Stimulated activated CD4-positive, alpha-beta T cell treated with anti-CD3 and anti-CD28 coated beads, Interleukin-4, amount 100 ng/mL, for 48 hours (primary cell): Measurements from ENCODE around the gene TNC.
"Not testable (repeated sequence)": the region's sequence is repeated elsewhere in the genome, so short reads cannot be mapped to it uniquely, and the experiment has no call there.

Experiments
- DNase-seq, 2 donors: peaks; one replicate each; pipeline ENCODE4 v3.0.0-alpha.2; 2020; ENCODE audit warnings: low read depth in 2 of 2

The TNC gene

GRCh38 chr9:115135821-115136778 is 18.1 kb upstream of the TNC start:
- no peak for DNase-seq

GRCh38 chr9:115134941-115135340 is 17.0 kb upstream of the TNC start:
- DNase-seq = no peak

DNA sequence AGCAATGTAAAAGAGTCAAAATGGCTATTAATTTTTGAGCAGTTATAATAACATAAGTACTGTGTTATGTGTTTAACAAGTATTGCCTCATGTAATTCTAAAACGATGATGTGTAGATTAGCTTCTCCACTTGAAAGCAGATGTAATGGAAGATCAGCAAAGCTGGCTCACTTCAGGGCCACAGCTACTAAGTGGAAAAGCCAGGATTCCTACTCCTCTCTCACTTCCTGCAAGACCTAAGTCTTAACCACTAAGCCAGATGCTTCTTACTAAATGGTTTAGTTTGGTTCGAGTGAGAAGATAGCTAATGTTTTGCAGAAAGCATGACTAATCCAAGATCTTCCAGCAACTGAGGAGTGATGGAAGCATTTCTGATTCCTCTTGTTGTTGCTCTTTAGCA is 15.7 kb upstream of the TNC start:
- no peak for DNase-seq

GRCh38 chr9:115132648-115133047 is 14.7 kb upstream of the TNC start:
- no peak for DNase-seq

GRCh38 chr9:115130176-115130575 is 12.2 kb upstream of the TNC start:
- no peak for DNase-seq

GRCh38 chr9:115128726-115129125 is 10.8 kb upstream of the TNC start:
- DNase-seq = not testable (repeated sequence)

DNA sequence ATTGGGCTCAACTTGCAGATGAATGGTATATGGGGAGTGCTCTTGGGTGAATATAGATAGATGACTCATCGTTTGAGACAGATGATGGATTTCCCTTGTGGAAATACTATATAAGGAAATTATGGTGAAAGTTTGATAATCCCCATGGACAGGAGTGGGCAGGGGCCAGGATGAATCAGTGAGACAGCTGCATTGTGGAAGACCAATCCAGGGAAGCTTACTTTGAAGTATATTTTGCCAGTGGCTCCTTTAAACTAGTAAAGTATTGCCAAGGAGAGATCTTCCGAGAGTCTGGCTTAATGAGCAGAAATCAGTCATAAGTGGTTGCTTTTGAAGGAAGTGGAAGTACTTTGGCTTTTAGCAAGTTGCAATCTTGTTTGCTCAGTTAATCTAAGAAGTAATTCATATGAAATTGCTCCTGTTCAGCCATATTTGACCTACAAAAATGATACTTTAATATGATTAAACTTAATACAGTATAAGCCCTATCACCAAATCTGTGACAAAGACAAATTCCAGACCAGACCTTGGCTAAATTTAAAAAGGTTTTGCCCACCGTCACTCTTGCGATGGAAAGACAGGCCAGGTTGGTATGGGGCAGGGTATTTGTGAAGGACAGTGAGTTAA is 9.3 kb upstream of the TNC start:
- no peak for DNase-seq

GRCh38 chr9:115126404-115126803 is 8.4 kb upstream of the TNC start:
- no peak for DNase-seq

- no peak for DNase-seq
These were observed 5.0 kb upstream of the TNC start for GRCh38 chr9:115122937-115123336.

- DNase-seq = no peak
These were observed 3.2 kb upstream of the TNC start for GRCh38 chr9:115121181-115121580.

- no peak for DNase-seq
These were observed 892 bp upstream of the TNC start for GRCh38 chr9:115118879-115119218.

DNA sequence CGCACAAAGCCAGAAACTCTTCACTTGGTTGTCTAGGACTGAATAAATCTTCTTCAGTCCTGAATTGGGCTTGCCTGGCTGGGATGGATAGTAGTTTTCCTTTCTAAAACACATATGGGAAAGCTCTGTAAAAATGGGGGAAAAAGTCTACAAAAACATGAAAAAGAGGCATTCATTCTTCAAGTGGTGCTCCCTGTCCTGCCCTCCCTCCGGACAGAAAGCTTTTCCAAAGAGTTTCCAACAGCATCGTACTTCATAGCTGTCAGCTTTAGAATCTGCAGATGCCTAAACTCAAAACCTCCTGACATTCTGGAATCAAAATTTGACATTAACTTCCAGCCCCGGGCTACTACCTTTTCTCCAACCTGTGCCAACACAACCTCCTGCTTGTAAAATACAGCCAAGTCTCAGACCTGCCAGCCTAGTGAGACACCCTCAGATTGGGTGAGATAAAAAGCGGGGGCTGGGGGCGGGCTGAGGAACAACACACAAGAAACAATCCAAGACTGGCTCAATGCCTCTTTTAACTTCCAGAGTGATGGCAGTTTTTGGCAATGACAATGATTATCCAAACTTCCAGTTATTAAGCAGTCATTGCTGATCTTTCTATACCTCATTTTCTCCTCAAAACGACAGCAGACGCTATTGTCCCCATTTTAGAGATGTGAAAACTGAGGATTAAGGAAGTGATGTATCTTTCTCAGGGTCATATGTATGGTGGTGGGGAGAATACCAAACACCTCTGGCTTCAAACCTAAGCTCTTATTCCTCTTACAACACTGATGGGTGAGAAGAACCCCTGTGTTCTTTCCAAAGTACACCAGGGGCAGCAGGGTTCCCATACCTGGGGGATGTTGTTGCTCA is 1.3 kb downstream of the TNC start:
- no peak for DNase-seq

- DNase-seq = no peak
These were observed 2.0 kb downstream of the TNC start for GRCh38 chr9:115115924-115116323.

DNA sequence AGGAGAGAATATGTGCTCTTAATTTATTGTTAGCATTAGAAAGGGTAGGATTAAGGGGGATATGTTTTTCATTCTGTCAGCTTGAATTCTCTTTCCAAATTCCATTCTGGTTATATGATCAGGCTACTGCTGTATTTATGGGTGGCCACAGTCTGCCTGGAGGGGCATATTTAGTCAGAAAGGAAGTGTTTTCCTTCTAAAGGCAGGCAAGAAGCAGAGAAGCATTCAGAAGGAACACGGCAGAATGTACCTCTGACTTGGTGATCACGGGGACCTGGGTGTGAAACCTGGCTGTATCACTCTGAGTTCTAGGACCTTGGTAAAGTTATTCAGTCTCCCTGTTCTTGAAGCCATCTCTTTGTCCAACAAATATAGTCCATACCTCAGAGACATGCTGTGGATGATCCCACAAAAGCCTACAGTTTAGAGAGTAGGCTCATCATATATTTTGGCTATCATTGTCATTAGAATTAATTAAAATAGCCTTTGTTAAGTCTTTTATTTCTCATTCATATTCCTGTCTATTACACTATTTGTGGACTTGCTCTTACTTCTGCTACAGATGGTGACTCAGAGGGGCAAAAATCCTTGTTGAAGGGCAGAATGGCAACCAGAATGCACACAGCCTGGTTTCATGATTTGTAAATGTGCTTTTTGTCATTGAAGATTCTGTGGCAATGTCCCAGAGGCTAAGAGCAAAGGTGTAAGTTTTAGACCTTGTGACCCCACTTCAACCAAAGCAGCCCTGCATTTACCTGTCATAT is 2.7 kb downstream of the TNC start:
- DNase-seq = no peak

DNA sequence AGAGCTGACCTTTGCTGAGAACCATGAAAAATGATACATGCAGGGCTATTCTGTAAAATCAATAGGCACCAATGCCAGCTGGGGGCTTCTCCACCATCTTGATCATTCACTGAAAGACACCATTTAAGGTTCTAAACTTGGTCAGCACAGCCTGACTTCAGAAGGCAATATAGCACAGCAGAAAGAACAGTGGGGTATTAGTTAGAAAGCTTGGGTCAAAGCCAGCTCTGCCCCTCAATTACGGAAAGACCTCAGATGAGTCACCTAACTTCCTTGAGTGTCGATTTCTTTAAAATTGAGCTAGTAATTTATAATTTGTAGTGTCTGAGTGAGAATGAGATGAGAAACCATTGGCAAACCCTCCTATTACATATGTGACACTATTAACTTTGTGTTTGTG is 3.4 kb downstream of the TNC start:
- DNase-seq = no peak

DNA sequence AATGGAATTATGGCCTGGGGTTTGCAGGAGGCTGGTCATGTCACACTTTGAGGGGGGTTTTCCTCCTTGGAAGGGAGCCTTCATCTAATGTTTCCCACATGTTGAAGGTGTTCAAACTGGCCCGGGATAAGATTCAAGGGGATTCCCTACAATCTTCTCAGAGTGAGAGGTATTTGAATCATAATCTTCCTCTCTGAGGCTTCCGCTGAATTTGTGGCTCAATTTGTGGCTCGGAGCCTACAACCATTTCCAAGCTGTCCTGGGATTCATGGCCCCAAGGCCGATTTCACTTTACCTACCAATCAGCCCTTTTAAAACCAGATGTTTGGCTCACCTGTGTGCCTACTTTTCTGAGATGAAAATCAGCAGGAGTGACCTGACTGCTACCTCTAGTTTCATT is 3.9 kb downstream of the TNC start:
- DNase-seq = no peak

- DNase-seq = no peak
These were observed 6.1 kb downstream of the TNC start for GRCh38 chr9:115111874-115112273.

GRCh38 chr9:115109486-115109885 is 8.5 kb downstream of the TNC start:
- DNase-seq = no peak

DNA sequence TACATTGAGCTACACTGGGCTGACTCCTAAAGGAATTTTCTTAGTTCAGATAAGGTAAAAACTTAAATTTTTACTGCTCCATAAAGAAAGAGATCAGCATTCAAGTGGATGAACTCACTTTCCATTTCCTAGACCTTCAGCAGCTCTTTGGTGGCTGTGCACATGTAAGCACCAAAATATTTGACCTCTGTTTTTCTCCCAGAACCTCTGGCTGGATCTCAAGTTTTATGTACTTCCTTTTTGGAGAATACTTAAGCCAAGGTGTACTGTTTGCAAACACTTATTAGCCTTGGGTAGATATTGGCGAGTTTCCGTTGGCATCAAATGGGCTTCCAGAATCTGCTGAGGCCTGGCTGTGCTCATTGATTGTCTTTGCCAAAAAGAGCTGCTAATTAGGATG is 10.3 kb downstream of the TNC start:
- DNase-seq = no peak

DNA sequence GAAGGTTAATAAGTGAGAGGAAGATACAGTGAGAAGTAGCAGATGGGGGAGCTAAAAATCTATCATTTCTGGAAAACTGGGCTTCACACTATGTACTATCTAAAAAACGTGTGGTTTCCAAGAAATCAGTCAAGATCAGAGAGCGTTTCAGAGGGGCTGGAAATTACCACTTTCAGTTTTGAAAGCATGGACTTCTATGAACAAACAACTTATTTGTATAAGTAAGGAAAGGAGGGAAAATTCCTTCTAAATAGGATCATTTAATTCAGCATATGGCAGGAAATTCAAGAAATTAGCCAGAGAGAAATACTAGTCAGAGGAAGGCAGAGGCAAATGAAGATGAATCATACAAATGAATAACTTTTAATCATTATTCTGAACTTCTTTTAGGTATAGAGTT is 11.3 kb downstream of the TNC start:
- no peak for DNase-seq

DNA sequence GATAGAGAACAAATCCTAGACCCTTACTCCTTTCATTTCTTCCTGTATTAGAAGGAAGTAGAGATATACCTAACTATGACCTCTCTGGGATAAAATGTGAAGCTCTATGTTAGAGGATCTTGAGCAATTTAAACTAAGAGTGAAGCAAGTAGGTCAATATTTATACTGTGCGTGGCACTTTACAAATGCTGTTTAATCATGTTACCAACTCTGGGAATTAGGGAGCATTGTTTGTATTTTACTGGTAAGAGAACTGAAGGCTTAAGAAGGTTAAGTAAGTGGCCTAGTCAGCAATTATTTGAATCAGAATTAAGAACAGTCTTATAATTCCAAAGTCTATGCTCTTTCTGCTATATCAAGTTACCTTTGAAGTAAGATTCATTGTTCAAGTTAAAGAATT is 12.0 kb downstream of the TNC start:
- DNase-seq = no peak

DNA sequence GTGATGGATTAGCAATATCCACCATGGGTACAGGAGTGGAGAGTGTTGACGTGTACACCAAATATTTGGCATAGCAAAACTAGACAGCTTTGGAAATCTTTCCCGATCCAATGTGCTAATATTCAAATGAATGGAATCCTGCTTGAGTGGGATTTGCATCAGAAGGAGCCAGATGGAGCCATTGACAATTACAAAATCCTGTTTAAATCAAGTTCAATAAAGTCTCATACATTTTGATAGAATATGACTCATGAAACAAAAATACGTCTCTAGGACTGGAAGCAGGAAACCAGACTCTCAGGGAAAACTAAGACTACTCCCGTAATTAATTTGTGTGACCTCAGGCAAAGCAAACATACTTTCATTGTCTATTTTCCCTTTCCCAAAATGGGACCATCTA is 13.0 kb downstream of the TNC start:
- no peak for DNase-seq
